SK-N-SH (cell line): ENCODE data around the gene SLC7A11. TPM values are rescaled to one million over a fixed set of nuclear protein-coding genes. Genes with fewer than 3 reads are reported as not detected.

Source experiments
- CTCF ChIA-PET: fragments of 300-600, 350-600 bp; formaldehyde crosslinking; extraction: SDS; loops from one replicate; lab custom pipeline; 2021; lab: Yijun Ruan, JAX
- POLR2A ChIA-PET: fragments of 350-600 bp; sonication (Branson Sonifier 250); formaldehyde crosslinking; extraction: SDS; loops from one replicate; lab custom pipeline; 2020; ENCODE audit warnings: antibody characterized with exemption, inconsistent platforms; lab: Yijun Ruan, JAX
- DNase-seq: peaks from one replicate; pipeline ENCODE4 v3.0.0; 2012
- H2AFZ ChIP-seq: fragments of 200-600 bp; sonication (generic); 2 replicates; pipeline ENCODE4 v1.8.1; 2016; ENCODE audit warnings: antibody characterized with exemption, mild to moderate bottlenecking, low read depth
- H3F3A ChIP-seq: fragments of 200-600 bp; sonication (generic); replicated peaks from 2 replicates; pipeline ENCODE3; 2016; ENCODE audit warnings: antibody characterized with exemption, mild to moderate bottlenecking; ENCODE audit not compliant: insufficient read depth
- H3K27ac ChIP-seq, 2 experiments: fragments of 200-500 bp in 1 of 2; fragments of 200-600 bp in 1 of 2; sonication (Bioruptor generic) in 1 of 2; sonication (generic), shearing (Covaris generic) in 1 of 2; 2 replicates each; pipeline versions ENCODE4 v1.5.1 to v1.6.1; 2014 to 2016; ENCODE audit warnings: low read depth in 2 of 2, inconsistent platforms in 1 of 2, low read length in 1 of 2, mild to moderate bottlenecking in 1 of 2, mixed read lengths in 1 of 2
- H3K27me3 ChIP-seq: fragments of 200-600 bp; sonication (generic), shearing (Covaris generic); 2 replicates; pipeline ENCODE4 v1.6.1; 2016; ENCODE audit warnings: mixed run types; ENCODE audit not compliant: insufficient read depth
- H3K36me3 ChIP-seq, 2 experiments: fragments of 200-500 bp in 1 of 2; fragments of 200-600 bp in 1 of 2; sonication (Bioruptor generic) in 1 of 2; sonication (generic) in 1 of 2; replicated peaks in 1 of 2; 2 replicates each; pipeline versions ENCODE3 to v1.5.1; 2014 to 2016; ENCODE audit warnings: low read length in 1 of 2, mild to moderate bottlenecking in 1 of 2; ENCODE audit not compliant: insufficient read depth in 2 of 2, control insufficient read depth in 1 of 2
- H3K4me1 ChIP-seq, 2 experiments: fragments of 200-500 bp in 1 of 2; fragments of 200-600 bp in 1 of 2; sonication (Bioruptor generic) in 1 of 2; sonication (generic), shearing (Covaris generic) in 1 of 2; 2 replicates each; pipeline versions ENCODE4 v1.5.1 to v1.6.1; 2014 to 2016; ENCODE audit warnings: low read depth in 1 of 2, low read length in 1 of 2, mixed run types in 1 of 2; ENCODE audit not compliant: insufficient read depth in 2 of 2, control insufficient read depth in 1 of 2
- H3K4me2 ChIP-seq: fragments of 200-600 bp; sonication (generic), shearing (Covaris generic); 2 replicates; pipeline ENCODE4 v1.6.1; 2017; ENCODE audit warnings: mixed run types
- H3K4me3 ChIP-seq, 2 experiments: fragments of 200-500 bp in 1 of 2; fragments of 200-600 bp in 1 of 2; sonication (Bioruptor generic) in 1 of 2; sonication (generic), shearing (Covaris generic) in 1 of 2; 2 replicates each; pipeline versions ENCODE4 v1.5.1 to v1.8.1; 2014 to 2016; ENCODE audit warnings: low read depth in 2 of 2, inconsistent platforms in 1 of 2, low read length in 1 of 2, mild to moderate bottlenecking in 1 of 2, mixed read lengths in 1 of 2, moderate library complexity in 1 of 2
- H3K79me2 ChIP-seq: fragments of 200-600 bp; sonication (generic); 2 replicates; pipeline ENCODE4 v1.8.1; 2017; ENCODE audit warnings: mild to moderate bottlenecking; ENCODE audit not compliant: insufficient read depth
- H3K9ac ChIP-seq: fragments of 200-600 bp; sonication (generic); 2 replicates; pipeline ENCODE4 v1.6.1; 2017; ENCODE audit warnings: mixed run types
- H3K9me2 ChIP-seq: fragments of 200-600 bp; sonication (generic); 2 replicates; pipeline ENCODE4 v1.6.1; 2017; ENCODE audit warnings: mixed run types
- H3K9me3 ChIP-seq: fragments of 200-600 bp; sonication (generic); 2 replicates; pipeline ENCODE4 v1.6.1; 2017; ENCODE audit warnings: mixed run types, mild to moderate bottlenecking, moderate library complexity
- H4K20me1 ChIP-seq: fragments of 200-600 bp; sonication (generic); 2 replicates; pipeline ENCODE4 v1.6.1; 2017; ENCODE audit warnings: mild to moderate bottlenecking, mixed run types; ENCODE audit not compliant: insufficient read depth
- EZH2phosphoT487 ChIP-seq: fragments of 200-600 bp; sonication (generic); IDR thresholded peaks from 2 replicates; pipeline ENCODE4 v1.6.1; 2017; ENCODE audit warnings: low read depth, mixed run types, mild to moderate bottlenecking, antibody characterized with exemption, moderate library complexity, borderline replicate concordance
- GABPA ChIP-seq: IDR thresholded peaks from 2 replicates; pipeline ENCODE4 v1.4.0; 2012; ENCODE audit warnings: low read depth, mild to moderate bottlenecking
- GATA2 ChIP-seq: sonication (generic); formaldehyde crosslinking; IDR thresholded peaks from 2 replicates; pipeline ENCODE4 v1.5.0; 2020; ENCODE audit warnings: mild to moderate bottlenecking, missing genetic modification reagents
- JUND ChIP-seq: IDR thresholded peaks from 2 replicates; pipeline ENCODE4 v1.4.0; 2012
- NFIC ChIP-seq: IDR thresholded peaks from 2 replicates; pipeline ENCODE4 v1.4.0; 2012; ENCODE audit warnings: borderline replicate concordance
- NRF1 ChIP-seq: IDR thresholded peaks from 2 replicates; pipeline ENCODE4 v1.6.1; 2012; ENCODE audit warnings: low read depth, mild to moderate bottlenecking, low read length
- POLR2AphosphoS5 ChIP-seq: IDR thresholded peaks from 2 replicates; pipeline ENCODE4 v1.6.1; 2012; ENCODE audit warnings: low read depth, low read length
- RCOR1 ChIP-seq: fragments of 150-350 bp; IDR thresholded peaks from 2 replicates; pipeline ENCODE4 v1.6.1; 2017; ENCODE audit warnings: antibody characterized with exemption, low read length
- RFX5 ChIP-seq: IDR thresholded peaks from 2 replicates; pipeline ENCODE4 v1.6.1; 2012; ENCODE audit warnings: mild to moderate bottlenecking, improper control_type of control experiment, low read length
- SMC3 ChIP-seq: IDR thresholded peaks from 2 replicates; pipeline ENCODE4 v1.6.1; 2012; ENCODE audit warnings: low read depth, low read length, improper control_type of control experiment
- TEAD4 ChIP-seq: IDR thresholded peaks from 2 replicates; pipeline ENCODE4 v1.4.0; 2012; ENCODE audit warnings: mild to moderate bottlenecking, borderline replicate concordance; ENCODE audit not compliant: insufficient read depth
- YY1 ChIP-seq: IDR thresholded peaks from 2 replicates; pipeline ENCODE4 v1.4.0; 2012; ENCODE audit warnings: low read depth, mild to moderate bottlenecking
- WGBS: methylation state at CpG from one replicate; pipeline ENCODE4 v1.1.6; 2017; ENCODE audit warnings: low lambda C conversion rate; 5-methylcytosine and 5-hydroxymethylcytosine counted together
- polyA plus RNA-seq, 3 experiments: library from polyadenylated mRNA; depleted of rRNA; stranded (reverse); fragments of >200 nt; gene quantifications; 2 replicates each; pipeline ENCODE4 v1.2.3, GENCODE V29; 2012
- TF ChIP-seq, protein P1 (sequence below): fragments of 150-350 bp; IDR thresholded peaks from 2 replicates; pipeline ENCODE4 v1.6.1; 2017; ENCODE audit warnings: antibody characterized with exemption, low read length, low read depth, borderline replicate concordance

The SLC7A11 gene
- polyA plus RNA-seq, 1 of the 3 experiments (the other 2 are of a cell fraction), result 3.1 TPM

DNA sequence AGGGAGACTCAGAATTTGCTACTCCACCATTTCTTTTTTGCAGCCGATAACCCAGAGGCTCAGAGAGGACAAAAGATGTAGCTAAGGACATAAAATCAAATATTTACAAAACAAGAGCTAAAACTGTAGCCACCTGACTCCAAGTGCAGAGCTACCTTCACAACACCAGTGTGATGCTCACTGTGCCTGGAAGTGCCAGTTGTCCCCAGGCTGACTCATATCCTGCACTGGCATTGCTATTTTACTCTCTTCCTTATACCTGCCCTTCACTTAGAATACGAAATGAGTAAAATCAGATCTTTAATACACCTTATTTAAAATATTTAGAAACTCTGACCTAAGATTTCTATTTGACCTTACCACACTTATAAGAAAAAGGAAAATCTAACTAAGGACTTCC is 39.5 kb downstream of the SLC7A11 start:
- TF ChIP-seq SMC3, result no peak
- no peak for TF ChIP-seq RFX5
- no peak for TF ChIP-seq YY1
- no peak for TF ChIP-seq NFIC
- no peak for TF ChIP-seq NRF1
- TF ChIP-seq, all 33 proteins: peak for 0
- H3K4me3 ChIP-seq, result no peak overlapping the region
- H3K4me1 ChIP-seq, result no peaks in the 10 kb centered on the region; a peak in 1 of 4 replicates
- H3K79me2 ChIP-seq, result 0 out of 2 replicates have a peak, but pooled peaks cover 3% of the 10 kb centered on the region
- H3K27ac ChIP-seq, result no peak overlapping the region
- no peak overlapping the region for H3K9ac ChIP-seq
- DNase-seq, result no peak
- H4K20me1 ChIP-seq, result no peaks in the 10 kb centered on the region
- H3K27me3 ChIP-seq, result no peaks in the 10 kb centered on the region
- H3K36me3 ChIP-seq, result peaks cover 0 to 3% of the 10 kb centered on the region in 2 experiments
- ChIA-PET CTCF (no interaction called here), POLR2A (no interaction called here)
- H3K9me3 ChIP-seq, result no peaks in the 10 kb centered on the region
- H3K9me2 ChIP-seq, result no peaks in the 10 kb centered on the region
- no peak overlapping the region for H3K4me2 ChIP-seq
- 90% methylated on average over 2 of the region's 2 CpGs for WGBS
- H2AFZ ChIP-seq, result no peak overlapping the region
- H3F3A ChIP-seq, result no peaks in the 10 kb centered on the region

DNA sequence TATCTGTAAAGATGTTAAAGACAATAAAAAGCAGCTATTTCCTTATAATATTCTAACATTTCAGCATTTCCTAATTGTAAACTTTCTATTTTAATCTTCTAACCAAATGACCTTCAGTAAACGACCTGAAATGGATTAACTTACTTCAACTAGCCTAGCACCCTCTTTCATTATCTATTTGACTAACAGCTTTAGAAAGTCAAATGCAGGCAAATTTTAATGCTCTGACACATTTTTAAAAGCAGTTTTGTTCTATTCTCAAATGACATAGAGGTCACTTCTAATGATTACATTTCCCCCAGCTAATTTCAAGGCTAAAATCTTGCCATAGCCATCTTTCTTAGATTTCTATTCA is 41.9 kb downstream of the SLC7A11 start:
- Histone ChIP-seq H3K9me3 (no peaks in the 10 kb centered on the region), H3K36me3 (peaks cover 0 to 4% of the 10 kb centered on the region in 2 experiments), H3F3A (no peaks in the 10 kb centered on the region), H3K27ac (no peak overlapping the region), H3K4me1 (no peaks in the 10 kb centered on the region; a peak in 1 of 4 replicates), H3K79me2 (no peaks in the 10 kb centered on the region), H2AFZ (peak overlapping the region; percentile 20; the same call in 1 of the 2 replicates), H3K4me3 (no peak overlapping the region), H3K4me2 (no peak overlapping the region), H3K9ac (no peak overlapping the region), H3K9me2 (no peaks in the 10 kb centered on the region), H4K20me1 (no peaks in the 10 kb centered on the region), H3K27me3 (no peaks in the 10 kb centered on the region)
- TF ChIP-seq, protein P1, sequence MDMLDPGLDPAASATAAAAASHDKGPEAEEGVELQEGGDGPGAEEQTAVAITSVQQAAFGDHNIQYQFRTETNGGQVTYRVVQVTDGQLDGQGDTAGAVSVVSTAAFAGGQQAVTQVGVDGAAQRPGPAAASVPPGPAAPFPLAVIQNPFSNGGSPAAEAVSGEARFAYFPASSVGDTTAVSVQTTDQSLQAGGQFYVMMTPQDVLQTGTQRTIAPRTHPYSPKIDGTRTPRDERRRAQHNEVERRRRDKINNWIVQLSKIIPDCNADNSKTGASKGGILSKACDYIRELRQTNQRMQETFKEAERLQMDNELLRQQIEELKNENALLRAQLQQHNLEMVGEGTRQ, result no peak
- TF ChIP-seq JUND (no peak), NRF1 (no peak), EZH2phosphoT487 (no peak), TEAD4 (no peak), POLR2AphosphoS5 (no peak), RCOR1 (no peak), GABPA (no peak), GATA2 (CRISPR knock-in tag) (no peak)
- CTCF ChIA-PET, result no interaction called here
- WGBS, result 17% methylated on average over 1 of the region's 1 CpG
- POLR2A ChIA-PET, result no interaction called here
- no peak for DNase-seq
